SJSA1 (cell line): ENCODE measurements around the gene GSTT2. TPM values are rescaled to one million over a fixed set of nuclear protein-coding genes. Genes with fewer than 3 reads are reported as not detected.

ENCODE experiments used
- DNase-seq, 2 experiments: peaks; one replicate each; pipeline ENCODE4 v3.0.0-alpha.2; 2015 to 2020; ENCODE audit warnings: low spot score in 2 of 2, low read depth in 1 of 2
- H3K27ac ChIP-seq: fragments of 250-450 bp; sonication (Bioruptor Pico); 2 replicates; pipeline ENCODE4 v1.5.1; 2020; ENCODE audit warnings: mild to moderate bottlenecking, moderate library complexity
- H3K27me3 ChIP-seq: fragments of 250-450 bp; sonication (Bioruptor Pico); replicated peaks from 2 replicates; pipeline ENCODE4 v1.5.1; 2020; ENCODE audit warnings: mild to moderate bottlenecking, moderate library complexity
- H3K36me3 ChIP-seq: fragments of 250-450 bp; sonication (Bioruptor Pico); 2 replicates; pipeline ENCODE4 v1.5.1; 2020; ENCODE audit warnings: mild to moderate bottlenecking
- H3K4me1 ChIP-seq: fragments of 250-450 bp; sonication (Bioruptor Pico); replicated peaks from 2 replicates; pipeline ENCODE4 v1.6.1; 2021; ENCODE audit warnings: mild to moderate bottlenecking
- H3K4me3 ChIP-seq: fragments of 250-450 bp; sonication (Bioruptor Pico); 2 replicates; pipeline ENCODE4 v1.5.1; 2020; ENCODE audit warnings: mild to moderate bottlenecking
- H3K9me3 ChIP-seq: fragments of 250-450 bp; sonication (Bioruptor Pico); replicated peaks from 2 replicates; pipeline ENCODE4 v1.5.1; 2020; ENCODE audit warnings: mild to moderate bottlenecking
- total RNA-seq: library from RNA; depleted of rRNA; stranded (reverse); fragments of >200 nt; shearing (Covaris generic); gene quantifications from 2 replicates; pipeline ENCODE4 v1.2.3, GENCODE V29; 2014

GSTT2 gene
- total RNA-seq, 1 experiment from 2014 or later: 1.2 TPM

DNA sequence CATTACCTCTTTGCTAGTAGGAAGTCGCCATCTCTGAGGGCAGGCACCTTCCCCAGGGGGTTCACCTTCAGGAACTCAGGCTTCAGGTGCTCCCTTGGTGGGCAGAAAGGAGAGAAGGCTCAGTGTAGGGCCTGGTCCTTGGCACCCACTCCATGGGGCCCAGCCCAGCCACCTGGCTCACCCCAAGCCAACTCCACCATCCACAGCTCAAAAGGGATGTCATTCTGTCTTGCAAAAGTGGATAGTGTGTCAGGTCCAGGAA, 28.0 kb downstream of the GSTT2 start:
- 0 out of 2 replicates have a peak, but pooled peaks cover 3% of the 10 kb centered on the region for H3K9me3 ChIP-seq
- no peak overlapping the region for H3K4me3 ChIP-seq
- no peak overlapping the region for H3K27ac ChIP-seq
- H3K4me1 ChIP-seq: peaks cover 6% of the 10 kb centered on the region
- no peak for DNase-seq
- H3K27me3 ChIP-seq: no peaks in the 10 kb centered on the region
- peaks cover 3% of the 10 kb centered on the region; the same call in 1 of the 2 replicates for H3K36me3 ChIP-seq

GRCh38 chr22:24008381-24009226, 28.7 kb downstream of the GSTT2 start:
- H3K27me3 ChIP-seq: no peaks in the 10 kb centered on the region
- H3K4me3 ChIP-seq: no peak overlapping the region

DNA sequence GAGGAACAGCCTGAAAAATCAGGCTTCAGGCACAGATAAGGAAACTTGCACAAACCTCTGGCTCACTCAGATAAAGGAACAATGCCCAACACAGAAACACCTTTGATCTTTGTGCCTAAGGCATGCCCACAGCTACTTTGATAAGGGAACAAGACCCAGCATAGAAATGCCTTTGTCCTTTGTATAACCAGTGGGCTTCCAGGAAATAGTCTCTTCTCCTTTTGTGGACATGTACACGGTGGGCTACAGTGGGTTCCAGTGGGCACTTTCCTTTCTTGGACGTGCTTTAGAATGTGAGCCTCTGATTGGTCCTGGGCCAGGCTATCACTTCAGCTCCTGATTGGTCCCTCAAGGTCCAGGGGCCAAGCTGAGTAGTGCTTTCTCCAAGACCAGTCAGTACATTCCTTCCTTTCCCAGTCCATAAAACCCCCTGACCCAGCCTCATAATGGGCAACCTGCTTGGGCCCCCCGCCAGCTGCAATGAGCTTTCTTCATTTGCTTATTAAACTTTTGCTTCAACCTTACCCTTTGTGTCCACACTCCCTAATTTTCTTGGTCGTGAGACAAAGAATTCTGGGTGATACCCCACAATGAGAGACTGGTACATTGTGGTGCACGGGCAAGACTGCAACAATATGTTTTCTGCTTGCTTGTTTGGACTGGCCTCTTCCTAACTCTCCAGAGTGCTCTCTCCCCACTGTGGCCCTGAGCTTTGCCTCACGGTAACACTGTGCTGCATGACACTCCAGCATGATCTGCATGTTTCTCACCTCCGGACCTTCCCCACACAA, 29.5 kb downstream of the GSTT2 start:
- Histone ChIP-seq H3K27me3 (no peaks in the 10 kb centered on the region), H3K36me3 (peaks cover 3% of the 10 kb centered on the region; the same call in 1 of the 2 replicates), H3K27ac (no peak overlapping the region), H3K4me3 (no peak overlapping the region), H3K4me1 (peaks cover 6% of the 10 kb centered on the region), H3K9me3 (0 out of 2 replicates have a peak, but pooled peaks cover 3% of the 10 kb centered on the region)
- DNase-seq: no peak

More at GRCh38 chr22:24008381-24009226, 28.7 kb downstream of the GSTT2 start:
- H3K36me3 ChIP-seq: peaks cover 3% of the 10 kb centered on the region; the same call in 1 of the 2 replicates
- H3K27ac ChIP-seq: no peak overlapping the region
- peaks cover 6% of the 10 kb centered on the region for H3K4me1 ChIP-seq
- 0 out of 2 replicates have a peak, but pooled peaks cover 3% of the 10 kb centered on the region for H3K9me3 ChIP-seq
- DNase-seq: no peak

GRCh38 chr22:24010018-24010391, 30.1 kb downstream of the GSTT2 start:
- no peak for DNase-seq
- Histone ChIP-seq H3K36me3 (peaks cover 3% of the 10 kb centered on the region; the same call in 1 of the 2 replicates), H3K27ac (no peak overlapping the region), H3K4me1 (peaks cover 6% of the 10 kb centered on the region), H3K9me3 (0 out of 2 replicates have a peak, but pooled peaks cover 3% of the 10 kb centered on the region), H3K4me3 (no peak overlapping the region), H3K27me3 (no peaks in the 10 kb centered on the region)

- no peak for DNase-seq
- Histone ChIP-seq H3K27ac (peak overlapping the region; percentile 69), H3K36me3 (peaks cover 10% of the 10 kb centered on the region; the same call in 1 of the 2 replicates), H3K4me1 (peaks cover 6% of the 10 kb centered on the region), H3K9me3 (0 out of 2 replicates have a peak, but pooled peaks cover 2% of the 10 kb centered on the region), H3K27me3 (no peaks in the 10 kb centered on the region), H3K4me3 (peak overlapping the region; percentile 79)
These were observed 31.8 kb downstream of the GSTT2 start for GRCh38 chr22:24011735-24012068.

GRCh38 chr22:24016156-24016555, 36.2 kb downstream of the GSTT2 start:
- H3K9me3 ChIP-seq: no peaks in the 10 kb centered on the region
- no peak for DNase-seq
- H3K4me1 ChIP-seq: peaks cover 6% of the 10 kb centered on the region
- H3K36me3 ChIP-seq: peaks cover 10% of the 10 kb centered on the region; the same call in 1 of the 2 replicates
- no peaks in the 10 kb centered on the region for H3K27me3 ChIP-seq
- no peak overlapping the region for H3K4me3 ChIP-seq
- no peak overlapping the region for H3K27ac ChIP-seq

DNA sequence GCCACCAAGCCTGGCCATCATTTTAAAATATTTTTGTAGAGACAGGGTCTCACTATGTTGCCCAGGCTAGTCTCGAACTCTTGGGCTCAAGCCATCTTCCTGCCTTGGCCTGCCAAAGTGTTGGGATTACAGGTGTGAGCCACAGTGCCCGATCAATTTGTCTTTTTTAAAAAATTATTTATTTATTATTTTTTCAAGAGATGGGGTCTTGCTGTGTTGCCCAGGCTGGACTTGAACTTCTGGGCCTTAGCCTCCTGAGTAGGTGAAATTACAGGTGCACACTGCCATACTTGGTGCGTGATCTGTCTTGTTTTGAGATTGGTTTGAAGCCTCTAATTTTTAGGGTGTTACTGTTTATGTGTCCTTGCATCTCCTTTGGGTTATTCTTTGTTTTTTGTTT, 41.4 kb downstream of the GSTT2 start:
- Histone ChIP-seq H3K36me3 (0 out of 2 replicates have a peak, but pooled peaks cover 4% of the 10 kb centered on the region), H3K4me3 (no peak overlapping the region), H3K9me3 (no peaks in the 10 kb centered on the region), H3K27ac (no peak overlapping the region), H3K4me1 (no peaks in the 10 kb centered on the region), H3K27me3 (no peaks in the 10 kb centered on the region)
- DNase-seq: no peak

GRCh38 chr22:24023204-24023789, 43.4 kb downstream of the GSTT2 start:
- Histone ChIP-seq H3K4me3 (no peak overlapping the region), H3K36me3 (no peaks in the 10 kb centered on the region), H3K4me1 (no peaks in the 10 kb centered on the region), H3K9me3 (no peaks in the 10 kb centered on the region), H3K27ac (no peak overlapping the region), H3K27me3 (no peaks in the 10 kb centered on the region)
- DNase-seq: no peak

DNA sequence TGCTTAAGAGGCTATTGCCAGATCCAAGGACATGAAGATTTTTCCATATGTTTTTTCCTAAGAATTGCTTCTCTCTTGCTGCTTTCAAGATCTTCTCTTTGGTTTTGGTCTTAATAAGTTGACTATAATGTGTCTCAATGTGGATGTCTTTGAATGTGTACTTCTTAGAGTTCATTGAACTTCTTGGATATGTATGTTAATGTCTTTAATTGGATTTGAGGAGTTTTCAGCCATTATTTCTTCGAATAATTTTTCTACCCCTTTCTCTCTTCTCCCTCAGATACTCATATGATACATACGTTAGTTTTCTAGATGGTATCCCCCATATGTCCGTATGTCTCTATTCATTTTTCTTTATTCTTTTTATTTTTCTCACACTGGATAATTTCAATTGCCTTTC, 44.4 kb downstream of the GSTT2 start:
- Histone ChIP-seq H3K27ac (no peak overlapping the region), H3K9me3 (no peaks in the 10 kb centered on the region), H3K36me3 (no peaks in the 10 kb centered on the region), H3K27me3 (no peaks in the 10 kb centered on the region), H3K4me1 (no peaks in the 10 kb centered on the region), H3K4me3 (no peak overlapping the region)
- no peak for DNase-seq

DNA sequence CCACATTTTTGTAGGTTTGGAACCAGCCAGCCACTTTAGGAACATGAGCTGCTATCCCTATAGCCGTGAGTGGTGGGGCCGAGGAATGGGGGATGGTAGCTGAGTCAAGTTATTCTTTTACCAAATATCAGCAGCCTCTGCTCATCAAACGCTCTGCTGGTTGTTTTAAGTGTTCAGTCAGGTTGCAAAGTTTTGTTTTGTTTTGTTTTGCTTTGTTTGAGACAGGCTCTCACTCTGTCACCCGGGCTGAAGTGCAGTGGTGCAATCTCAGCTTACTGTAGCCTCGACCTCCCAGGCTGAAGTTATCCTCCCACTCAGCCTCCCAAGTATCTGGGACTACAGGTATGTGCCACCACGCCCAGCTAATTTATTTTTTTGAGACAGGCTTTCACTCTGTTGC, 45.5 kb downstream of the GSTT2 start:
- Histone ChIP-seq H3K9me3 (no peaks in the 10 kb centered on the region), H3K27ac (no peak overlapping the region), H3K36me3 (no peaks in the 10 kb centered on the region), H3K4me1 (no peaks in the 10 kb centered on the region), H3K4me3 (no peak overlapping the region), H3K27me3 (no peaks in the 10 kb centered on the region)
- no peak for DNase-seq

GRCh38 chr22:24026056-24026455, 46.1 kb downstream of the GSTT2 start:
- Histone ChIP-seq H3K36me3 (no peaks in the 10 kb centered on the region), H3K4me3 (no peak overlapping the region), H3K9me3 (no peaks in the 10 kb centered on the region), H3K27ac (no peak overlapping the region), H3K27me3 (no peaks in the 10 kb centered on the region), H3K4me1 (no peaks in the 10 kb centered on the region)
- no peak for DNase-seq

GRCh38 chr22:24026733-24027132, 46.8 kb downstream of the GSTT2 start:
- no peak for DNase-seq
- no peak overlapping the region for H3K27ac ChIP-seq

GRCh38 chr22:24027389-24027975, 47.5 kb downstream of the GSTT2 start:
- no peak for DNase-seq
- no peaks in the 10 kb centered on the region for H3K36me3 ChIP-seq
- H3K4me1 ChIP-seq: no peaks in the 10 kb centered on the region
- no peaks in the 10 kb centered on the region for H3K27me3 ChIP-seq
- H3K4me3 ChIP-seq: no peak overlapping the region
- no peak overlapping the region for H3K27ac ChIP-seq
- no peaks in the 10 kb centered on the region for H3K9me3 ChIP-seq

More at GRCh38 chr22:24026733-24027132, 46.8 kb downstream of the GSTT2 start:
- H3K27me3 ChIP-seq: no peaks in the 10 kb centered on the region
- no peaks in the 10 kb centered on the region for H3K4me1 ChIP-seq
- no peak overlapping the region for H3K4me3 ChIP-seq
- no peaks in the 10 kb centered on the region for H3K9me3 ChIP-seq
- H3K36me3 ChIP-seq: no peaks in the 10 kb centered on the region
